DMS 273 (cell line): ENCODE data around the gene CDHR1.

Experiments used
- DNase-seq: peaks from one replicate; lab custom pipeline; 2025; ENCODE audit not compliant: unreplicated experiment; lab: John Stamatoyannopoulos, UW

The CDHR1 gene

GRCh38 chr10:84261236-84261915, 67.0 kb downstream of the CDHR1 start:
- no peak for DNase-seq

- DNase-seq: no peak
These were observed 68.0 kb downstream of the CDHR1 start for GRCh38 chr10:84262190-84262956.

- DNase-seq: no peak
These were observed 69.4 kb downstream of the CDHR1 start for GRCh38 chr10:84263716-84264115.

- peak; percentile 72 for DNase-seq
These were observed 70.3 kb downstream of the CDHR1 start for GRCh38 chr10:84264611-84265141.

- peak; percentile 8 for DNase-seq
These were observed 71.1 kb downstream of the CDHR1 start for GRCh38 chr10:84265418-84265817.

- peak; percentile 36 for DNase-seq
These were observed 73.3 kb downstream of the CDHR1 start for GRCh38 chr10:84267503-84268126.

GRCh38 chr10:84269162-84269561, 74.8 kb downstream of the CDHR1 start:
- DNase-seq: no peak
